NCI-H82 (cell line): ENCODE data around the gene ZNF615.
"Not testable (repeated sequence)": the region's sequence is repeated elsewhere in the genome, so short reads cannot be mapped to it uniquely, and the experiment has no call there.

Experiments used
- DNase-seq: peaks from one replicate; lab custom pipeline; 2025; lab: John Stamatoyannopoulos, UW

Gene ZNF615

GRCh38 chr19:52007806-52008557, at the start of gene ZNF615:
Gene ZNF615 (minus strand): TSS chr19:52008211. CDS start chr19:52003711, 4,500 bp downstream.
- peak; percentile 89 for DNase-seq

- not testable (repeated sequence) for DNase-seq
Measured at GRCh38 chr19:52056480-52056879, 48.5 kb upstream of the ZNF615 start.

- DNase-seq = not testable (repeated sequence)
Measured at GRCh38 chr19:52051736-52052135, 43.7 kb upstream of the ZNF615 start.

- DNase-seq = peak; percentile 93
Measured at GRCh38 chr19:52048555-52049501, 40.8 kb upstream of the ZNF615 start, which contains the start of gene ZNF432. Gene ZNF432 (minus strand): TSS chr19:52048838. CDS start chr19:52046868, 1,970 bp downstream.

- DNase-seq = no peak
Measured at GRCh38 chr19:52039169-52039568, 31.2 kb upstream of the ZNF615 start.

- peak; percentile 5 for DNase-seq
Measured at GRCh38 chr19:52034051-52034728, 26.2 kb upstream of the ZNF615 start.

GRCh38 chr19:52028780-52029123, 20.7 kb upstream of the ZNF615 start:
- DNase-seq = peak; percentile 77

- DNase-seq = peak; percentile 90
Measured at GRCh38 chr19:52028027-52028779, 20.2 kb upstream of the ZNF615 start, which contains the start of gene ZNF614. Gene ZNF614 (minus strand): TSS chr19:52028379. CDS start chr19:52025745, 2,634 bp downstream.

- not testable (repeated sequence) for DNase-seq
Measured at GRCh38 chr19:52026255-52026990, 18.4 kb upstream of the ZNF615 start.

- DNase-seq = not testable (repeated sequence)
Measured at GRCh38 chr19:52024478-52024877, 16.5 kb upstream of the ZNF615 start.

- no peak for DNase-seq
Measured at GRCh38 chr19:52022193-52022592, 14.2 kb upstream of the ZNF615 start.

GRCh38 chr19:52020506-52020905, 12.5 kb upstream of the ZNF615 start:
- DNase-seq = no peak

- DNase-seq = no peak
Measured at GRCh38 chr19:52010674-52011073, 2.7 kb upstream of the ZNF615 start.

- DNase-seq = peak; percentile 50
Measured at GRCh38 chr19:52007451-52007805, 583 bp downstream of the ZNF615 start.

GRCh38 chr19:51994048-51994644, 13.9 kb downstream of the ZNF615 start:
- no peak for DNase-seq

- no peak for DNase-seq
Measured at GRCh38 chr19:51993422-51993821, 14.6 kb downstream of the ZNF615 start.

- peak; percentile 95 for DNase-seq
Measured at GRCh38 chr19:51986309-51987291, 21.4 kb downstream of the ZNF615 start, which contains the start of gene ZNF350. Gene ZNF350 (minus strand): TSS chr19:51986840. CDS start chr19:51974360, 12,480 bp downstream.

- DNase-seq = no peak
Measured at GRCh38 chr19:51983361-51983760, 24.6 kb downstream of the ZNF615 start.

GRCh38 chr19:51980926-51981325, 27.1 kb downstream of the ZNF615 start:
- DNase-seq = not testable (repeated sequence)
